Neural cell (in vitro differentiated cells): ENCODE data around the gene CDK13. TPM values are rescaled to one million over a fixed set of nuclear protein-coding genes. Genes with fewer than 3 reads are reported as not detected.

Experiments used
- H2AFZ ChIP-seq: fragments of 200-600, 300-800 bp; sonication (generic), shearing (Covaris generic); 2 replicates; pipeline ENCODE4 v1.6.0; 2014; ENCODE audit warnings: low read depth, mild to moderate bottlenecking, antibody characterized with exemption, low read length, moderate library complexity
- H3F3A ChIP-seq: fragments of 200-600 bp; shearing (Covaris generic); 2 replicates; pipeline ENCODE4 v1.6.1; 2016; ENCODE audit warnings: mild to moderate bottlenecking, moderate library complexity, mixed read lengths, antibody characterized with exemption, low read length; ENCODE audit not compliant: insufficient read depth, poor library complexity, severe bottlenecking
- H3K27ac ChIP-seq: fragments of 200-600, 300-800 bp; sonication (generic), shearing (Covaris generic); 2 replicates; pipeline ENCODE4 v1.5.1; 2014; ENCODE audit warnings: mild to moderate bottlenecking, low read length, moderate library complexity
- H3K27me3 ChIP-seq: fragments of 300-800, 200-600 bp; sonication (generic), shearing (Covaris generic); 2 replicates; pipeline ENCODE4 v1.6.0; 2014; ENCODE audit warnings: mild to moderate bottlenecking, low read depth, low read length, moderate library complexity; ENCODE audit not compliant: insufficient read depth
- H3K36me3 ChIP-seq: fragments of 300-800, 200-600 bp; sonication (generic), shearing (Covaris generic); 2 replicates; pipeline ENCODE4 v1.5.1; 2014; ENCODE audit warnings: mild to moderate bottlenecking, antibody characterized with exemption, low read length, moderate library complexity; ENCODE audit not compliant: insufficient read depth
- H3K4me2 ChIP-seq: fragments of 300-800, 200-600 bp; sonication (generic), shearing (Covaris generic); 2 replicates; pipeline ENCODE4 v1.6.0; 2014; ENCODE audit warnings: mild to moderate bottlenecking, low read length
- H3K4me3 ChIP-seq: fragments of 300-800, 200-600 bp; sonication (generic), shearing (Covaris generic); 2 replicates; pipeline ENCODE4 v1.5.1; 2014; ENCODE audit warnings: mild to moderate bottlenecking, low read length, moderate library complexity
- H3K79me2 ChIP-seq: fragments of 200-600 bp; shearing (Covaris generic); replicated peaks from 2 replicates; pipeline ENCODE4 v1.6.0; 2014; ENCODE audit warnings: mild to moderate bottlenecking, low read length, moderate library complexity; ENCODE audit not compliant: insufficient read depth
- H3K9ac ChIP-seq: fragments of 300-800, 200-600 bp; sonication (generic), shearing (Covaris generic); 2 replicates; pipeline ENCODE4 v1.6.1; 2016; ENCODE audit warnings: mild to moderate bottlenecking, low read length, mixed read lengths
- H3K9me2 ChIP-seq: fragments of 200-600 bp; shearing (Covaris generic); 2 replicates; pipeline ENCODE4 v1.6.1; 2016; ENCODE audit warnings: mild to moderate bottlenecking, low read length, mixed read lengths; ENCODE audit not compliant: insufficient read depth
- H3K9me3 ChIP-seq: fragments of 200-600, 300-800 bp; sonication (generic), shearing (Covaris generic); 2 replicates; pipeline ENCODE4 v1.6.1; 2016; ENCODE audit warnings: mild to moderate bottlenecking, mixed run types, low read length, moderate library complexity, mixed read lengths
- H4K20me1 ChIP-seq: fragments of 200-600 bp; shearing (Covaris generic); 2 replicates; pipeline ENCODE4 v1.6.1; 2016; ENCODE audit warnings: mild to moderate bottlenecking, mixed run types; ENCODE audit not compliant: insufficient read depth
- EP300 ChIP-seq: fragments of 450-650 bp; conservative IDR thresholded peaks from 2 replicates; pipeline ENCODE4 v1.6.1; 2014; ENCODE audit warnings: antibody characterized with exemption, mild to moderate bottlenecking, moderate library complexity; ENCODE audit not compliant: poor library complexity, severe bottlenecking
- EZH2 ChIP-seq: fragments of 200-600, 300-800 bp; shearing (Covaris generic), sonication (generic); IDR thresholded peaks from 2 replicates; pipeline ENCODE4 v1.6.1; 2014; ENCODE audit warnings: antibody characterized with exemption, low read length, borderline replicate concordance, mild to moderate bottlenecking; ENCODE audit not compliant: insufficient read depth, poor library complexity, severe bottlenecking
- MXI1 ChIP-seq: fragments of 450-650 bp; conservative IDR thresholded peaks from 2 replicates; pipeline ENCODE4 v1.6.1; 2014; ENCODE audit warnings: antibody characterized with exemption, mild to moderate bottlenecking; ENCODE audit not compliant: poor library complexity, severe bottlenecking
- POLR2AphosphoS5 ChIP-seq: IDR thresholded peaks from 2 replicates; pipeline ENCODE4 v1.6.1; 2012
- RAD21 ChIP-seq: fragments of 450-650 bp; conservative IDR thresholded peaks from 2 replicates; pipeline ENCODE4 v1.6.1; 2014; ENCODE audit warnings: antibody characterized with exemption, mild to moderate bottlenecking, moderate library complexity
- SMC3 ChIP-seq: fragments of 450-650 bp; conservative IDR thresholded peaks from 2 replicates; pipeline ENCODE4 v1.6.1; 2014; ENCODE audit warnings: antibody characterized with exemption, mild to moderate bottlenecking, moderate library complexity; ENCODE audit not compliant: poor library complexity
- TAF1 ChIP-seq: IDR thresholded peaks from 2 replicates; pipeline ENCODE4 v1.6.1; 2012; ENCODE audit warnings: low read depth
- polyA plus RNA-seq: library from polyadenylated mRNA; depleted of rRNA; stranded (reverse); fragments of >200 nt; gene quantifications from 2 replicates; pipeline ENCODE4 v1.2.3, GENCODE V29; 2014
- TF ChIP-seq, protein P1 (sequence below): fragments of 450-650 bp; IDR thresholded peaks from 2 replicates; pipeline ENCODE4 v1.5.1; 2014; ENCODE audit warnings: antibody characterized with exemption, mild to moderate bottlenecking, moderate library complexity; ENCODE audit not compliant: poor library complexity, severe bottlenecking
- TF ChIP-seq, protein P2 (sequence below): IDR thresholded peaks from 2 replicates; pipeline ENCODE4 v1.6.1; 2012; ENCODE audit warnings: borderline replicate concordance

Gene CDK13
- polyA plus RNA-seq, 1 donor from 2014 or later, result 27.0 TPM

DNA sequence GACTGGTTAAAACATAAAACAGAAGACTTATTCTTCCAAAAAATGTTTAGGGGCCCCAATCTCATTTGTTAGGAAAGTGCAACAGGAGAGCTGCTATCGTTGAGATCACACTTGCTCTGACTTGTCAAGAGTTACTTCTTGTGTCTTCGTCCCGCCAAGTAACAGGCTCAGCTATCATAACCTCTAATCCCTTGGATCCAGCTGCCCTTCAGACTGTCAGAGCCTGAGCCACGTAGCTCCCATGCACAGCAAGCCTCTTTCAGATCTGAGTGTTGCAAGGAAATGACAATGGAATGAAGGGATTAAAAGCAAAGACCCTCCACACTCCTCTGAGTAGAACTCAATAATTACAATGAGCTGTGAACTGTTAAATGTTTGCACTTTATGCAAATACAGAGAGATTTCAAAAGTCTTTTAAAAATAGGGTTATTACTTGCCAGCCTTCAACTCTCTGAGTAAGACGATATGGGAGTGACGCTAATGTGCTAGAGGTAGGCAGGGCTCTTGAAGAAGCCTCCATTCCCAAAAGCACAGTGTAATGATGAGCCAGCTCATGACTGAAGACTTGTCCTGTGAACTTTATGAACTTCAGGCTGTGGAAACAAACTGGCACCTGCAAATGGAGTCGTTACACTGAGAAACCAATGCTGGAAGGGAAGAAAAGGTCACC lies 28.4 kb upstream of the CDK13 start:
- Histone ChIP-seq H3K27me3 (no peaks in the 10 kb centered on the region), H3K27ac (no peak overlapping the region), H3K4me3 (no peak overlapping the region), H3K4me2 (no peak overlapping the region), H3K79me2 (no peaks in the 10 kb centered on the region), H3K9ac (no peak overlapping the region), H3K9me2 (no peaks in the 10 kb centered on the region), H2AFZ (no peak overlapping the region), H3F3A (no peaks in the 10 kb centered on the region), H3K9me3 (no peaks in the 10 kb centered on the region), H3K36me3 (no peaks in the 10 kb centered on the region), H4K20me1 (no peaks in the 10 kb centered on the region)
- TF ChIP-seq, protein P1, sequence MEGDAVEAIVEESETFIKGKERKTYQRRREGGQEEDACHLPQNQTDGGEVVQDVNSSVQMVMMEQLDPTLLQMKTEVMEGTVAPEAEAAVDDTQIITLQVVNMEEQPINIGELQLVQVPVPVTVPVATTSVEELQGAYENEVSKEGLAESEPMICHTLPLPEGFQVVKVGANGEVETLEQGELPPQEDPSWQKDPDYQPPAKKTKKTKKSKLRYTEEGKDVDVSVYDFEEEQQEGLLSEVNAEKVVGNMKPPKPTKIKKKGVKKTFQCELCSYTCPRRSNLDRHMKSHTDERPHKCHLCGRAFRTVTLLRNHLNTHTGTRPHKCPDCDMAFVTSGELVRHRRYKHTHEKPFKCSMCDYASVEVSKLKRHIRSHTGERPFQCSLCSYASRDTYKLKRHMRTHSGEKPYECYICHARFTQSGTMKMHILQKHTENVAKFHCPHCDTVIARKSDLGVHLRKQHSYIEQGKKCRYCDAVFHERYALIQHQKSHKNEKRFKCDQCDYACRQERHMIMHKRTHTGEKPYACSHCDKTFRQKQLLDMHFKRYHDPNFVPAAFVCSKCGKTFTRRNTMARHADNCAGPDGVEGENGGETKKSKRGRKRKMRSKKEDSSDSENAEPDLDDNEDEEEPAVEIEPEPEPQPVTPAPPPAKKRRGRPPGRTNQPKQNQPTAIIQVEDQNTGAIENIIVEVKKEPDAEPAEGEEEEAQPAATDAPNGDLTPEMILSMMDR, result no peak
- TF ChIP-seq MXI1 (no peak), POLR2AphosphoS5 (no peak), EP300 (no peak), SMC3 (no peak), TAF1 (no peak), RAD21 (no peak), EZH2 (no peak)
- TF ChIP-seq, protein P2, sequence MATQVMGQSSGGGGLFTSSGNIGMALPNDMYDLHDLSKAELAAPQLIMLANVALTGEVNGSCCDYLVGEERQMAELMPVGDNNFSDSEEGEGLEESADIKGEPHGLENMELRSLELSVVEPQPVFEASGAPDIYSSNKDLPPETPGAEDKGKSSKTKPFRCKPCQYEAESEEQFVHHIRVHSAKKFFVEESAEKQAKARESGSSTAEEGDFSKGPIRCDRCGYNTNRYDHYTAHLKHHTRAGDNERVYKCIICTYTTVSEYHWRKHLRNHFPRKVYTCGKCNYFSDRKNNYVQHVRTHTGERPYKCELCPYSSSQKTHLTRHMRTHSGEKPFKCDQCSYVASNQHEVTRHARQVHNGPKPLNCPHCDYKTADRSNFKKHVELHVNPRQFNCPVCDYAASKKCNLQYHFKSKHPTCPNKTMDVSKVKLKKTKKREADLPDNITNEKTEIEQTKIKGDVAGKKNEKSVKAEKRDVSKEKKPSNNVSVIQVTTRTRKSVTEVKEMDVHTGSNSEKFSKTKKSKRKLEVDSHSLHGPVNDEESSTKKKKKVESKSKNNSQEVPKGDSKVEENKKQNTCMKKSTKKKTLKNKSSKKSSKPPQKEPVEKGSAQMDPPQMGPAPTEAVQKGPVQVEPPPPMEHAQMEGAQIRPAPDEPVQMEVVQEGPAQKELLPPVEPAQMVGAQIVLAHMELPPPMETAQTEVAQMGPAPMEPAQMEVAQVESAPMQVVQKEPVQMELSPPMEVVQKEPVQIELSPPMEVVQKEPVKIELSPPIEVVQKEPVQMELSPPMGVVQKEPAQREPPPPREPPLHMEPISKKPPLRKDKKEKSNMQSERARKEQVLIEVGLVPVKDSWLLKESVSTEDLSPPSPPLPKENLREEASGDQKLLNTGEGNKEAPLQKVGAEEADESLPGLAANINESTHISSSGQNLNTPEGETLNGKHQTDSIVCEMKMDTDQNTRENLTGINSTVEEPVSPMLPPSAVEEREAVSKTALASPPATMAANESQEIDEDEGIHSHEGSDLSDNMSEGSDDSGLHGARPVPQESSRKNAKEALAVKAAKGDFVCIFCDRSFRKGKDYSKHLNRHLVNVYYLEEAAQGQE, result no peak

DNA sequence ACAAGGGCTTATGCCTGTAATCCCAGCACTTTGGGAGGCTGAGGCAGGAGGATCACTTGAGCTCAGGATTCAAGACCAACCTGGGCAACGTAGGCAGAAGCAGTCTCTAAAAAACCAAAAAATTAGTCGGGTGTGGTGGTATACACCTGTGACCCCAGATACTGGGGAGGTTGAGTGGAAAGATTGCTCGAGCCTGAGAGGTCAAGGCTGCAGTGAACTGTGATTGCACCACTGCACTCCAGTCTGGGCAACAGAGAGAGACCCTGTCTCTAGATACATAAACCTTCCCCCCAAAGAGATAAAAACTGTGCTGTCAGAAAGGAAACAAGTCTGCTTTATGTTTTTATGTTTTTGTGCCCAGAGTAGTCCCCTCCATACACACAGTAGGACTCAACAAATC lies 27.5 kb upstream of the CDK13 start:
- Histone ChIP-seq H4K20me1 (no peaks in the 10 kb centered on the region), H3K4me2 (no peak overlapping the region), H2AFZ (no peak overlapping the region), H3K79me2 (no peaks in the 10 kb centered on the region), H3K9me2 (no peaks in the 10 kb centered on the region), H3K9me3 (no peaks in the 10 kb centered on the region), H3K27ac (no peak overlapping the region), H3K36me3 (no peaks in the 10 kb centered on the region), H3K9ac (no peak overlapping the region), H3F3A (no peaks in the 10 kb centered on the region), H3K4me3 (no peak overlapping the region), H3K27me3 (no peaks in the 10 kb centered on the region)
- TF ChIP-seq EZH2 (no peak), EP300 (no peak), RAD21 (no peak), TAF1 (no peak), SMC3 (no peak), MXI1 (no peak), POLR2AphosphoS5 (no peak)
- TF ChIP-seq, protein P1, result no peak
- TF ChIP-seq, protein P2, result no peak
